A673 (cell line): Measurements from ENCODE around the gene HDDC3.

Experiments
- EZH2 ChIP-seq: fragments of 200-600 bp; sonication (generic); IDR thresholded peaks from 2 replicates; pipeline ENCODE4 v1.6.1; 2017; ENCODE audit warnings: borderline replicate concordance, low read depth, mild to moderate bottlenecking, mixed read lengths, antibody characterized with exemption, low read length; ENCODE audit not compliant: poor library complexity, severe bottlenecking
- TF ChIP-seq, protein P1 (sequence below): fragments of 300-800, 200-600 bp; sonication (generic); conservative IDR thresholded peaks from 2 replicates; pipeline ENCODE4 v1.5.1; 2017; ENCODE audit warnings: low read depth, mild to moderate bottlenecking, antibody characterized with exemption, low read length, moderate library complexity, mixed read lengths

DNA sequence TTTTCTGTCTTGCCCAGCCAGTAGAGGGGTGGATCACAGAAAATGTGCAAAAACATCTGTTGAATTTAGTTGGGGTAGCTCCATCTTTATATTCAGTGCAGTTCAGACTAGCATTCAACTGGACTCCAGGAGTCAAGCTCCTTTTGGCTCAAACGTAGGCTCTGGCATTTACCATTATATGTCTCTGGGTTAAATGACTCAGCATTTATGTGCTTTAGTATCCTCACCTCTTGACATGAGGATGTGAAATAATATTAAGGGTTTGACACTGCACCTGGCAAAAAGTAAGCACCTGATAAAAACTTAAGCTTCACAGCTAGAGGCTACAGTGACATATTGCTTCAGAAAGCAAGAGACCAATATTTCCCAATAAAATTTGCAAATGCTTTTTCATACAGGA, 47.2 kb upstream of the HDDC3 start:
- TF ChIP-seq, protein P1, sequence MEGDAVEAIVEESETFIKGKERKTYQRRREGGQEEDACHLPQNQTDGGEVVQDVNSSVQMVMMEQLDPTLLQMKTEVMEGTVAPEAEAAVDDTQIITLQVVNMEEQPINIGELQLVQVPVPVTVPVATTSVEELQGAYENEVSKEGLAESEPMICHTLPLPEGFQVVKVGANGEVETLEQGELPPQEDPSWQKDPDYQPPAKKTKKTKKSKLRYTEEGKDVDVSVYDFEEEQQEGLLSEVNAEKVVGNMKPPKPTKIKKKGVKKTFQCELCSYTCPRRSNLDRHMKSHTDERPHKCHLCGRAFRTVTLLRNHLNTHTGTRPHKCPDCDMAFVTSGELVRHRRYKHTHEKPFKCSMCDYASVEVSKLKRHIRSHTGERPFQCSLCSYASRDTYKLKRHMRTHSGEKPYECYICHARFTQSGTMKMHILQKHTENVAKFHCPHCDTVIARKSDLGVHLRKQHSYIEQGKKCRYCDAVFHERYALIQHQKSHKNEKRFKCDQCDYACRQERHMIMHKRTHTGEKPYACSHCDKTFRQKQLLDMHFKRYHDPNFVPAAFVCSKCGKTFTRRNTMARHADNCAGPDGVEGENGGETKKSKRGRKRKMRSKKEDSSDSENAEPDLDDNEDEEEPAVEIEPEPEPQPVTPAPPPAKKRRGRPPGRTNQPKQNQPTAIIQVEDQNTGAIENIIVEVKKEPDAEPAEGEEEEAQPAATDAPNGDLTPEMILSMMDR = no peak
- no peak for TF ChIP-seq EZH2
